ENCODE data around the gene LEP.

GRCh38 chr7:128215739-128216138, 25.3 kb upstream of the LEP start:
- TF ChIP-seq, protein P1, sequence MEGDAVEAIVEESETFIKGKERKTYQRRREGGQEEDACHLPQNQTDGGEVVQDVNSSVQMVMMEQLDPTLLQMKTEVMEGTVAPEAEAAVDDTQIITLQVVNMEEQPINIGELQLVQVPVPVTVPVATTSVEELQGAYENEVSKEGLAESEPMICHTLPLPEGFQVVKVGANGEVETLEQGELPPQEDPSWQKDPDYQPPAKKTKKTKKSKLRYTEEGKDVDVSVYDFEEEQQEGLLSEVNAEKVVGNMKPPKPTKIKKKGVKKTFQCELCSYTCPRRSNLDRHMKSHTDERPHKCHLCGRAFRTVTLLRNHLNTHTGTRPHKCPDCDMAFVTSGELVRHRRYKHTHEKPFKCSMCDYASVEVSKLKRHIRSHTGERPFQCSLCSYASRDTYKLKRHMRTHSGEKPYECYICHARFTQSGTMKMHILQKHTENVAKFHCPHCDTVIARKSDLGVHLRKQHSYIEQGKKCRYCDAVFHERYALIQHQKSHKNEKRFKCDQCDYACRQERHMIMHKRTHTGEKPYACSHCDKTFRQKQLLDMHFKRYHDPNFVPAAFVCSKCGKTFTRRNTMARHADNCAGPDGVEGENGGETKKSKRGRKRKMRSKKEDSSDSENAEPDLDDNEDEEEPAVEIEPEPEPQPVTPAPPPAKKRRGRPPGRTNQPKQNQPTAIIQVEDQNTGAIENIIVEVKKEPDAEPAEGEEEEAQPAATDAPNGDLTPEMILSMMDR (IDR thresholded peaks at IDR 0.05), result no peak
- TF ChIP-seq ESRRA (CRISPR knock-in tag; IDR thresholded peaks at IDR 0.05; ENCODE audit: borderline replicate concordance) (no peak), TEAD4 (CRISPR knock-in tag; IDR thresholded peaks at IDR 0.05) (no peak), SP1 (CRISPR knock-in tag; conservative IDR thresholded peaks at IDR 0.05) (no peak), NR2C2 (CRISPR knock-in tag; IDR thresholded peaks at IDR 0.05) (no peak)
- TF ChIP-seq, protein P2, sequence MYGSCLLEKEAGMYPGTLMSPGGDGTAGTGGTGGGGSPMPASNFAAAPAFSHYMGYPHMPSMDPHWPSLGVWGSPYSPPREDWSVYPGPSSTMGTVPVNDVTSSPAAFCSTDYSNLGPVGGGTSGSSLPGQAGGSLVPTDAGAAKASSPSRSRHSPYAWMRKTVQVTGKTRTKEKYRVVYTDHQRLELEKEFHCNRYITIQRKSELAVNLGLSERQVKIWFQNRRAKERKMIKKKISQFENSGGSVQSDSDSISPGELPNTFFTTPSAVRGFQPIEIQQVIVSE (CRISPR knock-in tag; IDR thresholded peaks at IDR 0.05; ENCODE audit: borderline replicate concordance), result no peak

Data from WTC11 (cell line).